Activated CD4-positive, alpha-beta memory T cell treated with anti-CD3 and anti-CD28 coated beads for 36 hours (primary cell): ENCODE measurements around the gene TRAF1. TPM values are rescaled to one million over a fixed set of nuclear protein-coding genes. Genes with fewer than 3 reads are reported as not detected.

ENCODE experiments used
- CTCF ChIA-PET: fragments of 350-600 bp; sonication (Branson Sonifier 250); formaldehyde crosslinking; loops from one replicate; lab custom pipeline; 2021; ENCODE audit warnings: antibody characterized with exemption, inconsistent platforms; lab: Charles Lee
- POLR2A ChIA-PET: fragments of 350-600 bp; sonication (Branson Sonifier 250); formaldehyde crosslinking; loops from one replicate; lab custom pipeline; 2021; ENCODE audit warnings: antibody characterized with exemption; lab: Charles Lee
- DNase-seq: peaks from one replicate; pipeline ENCODE4 v3.0.0-alpha.2; 2020
- H3K27ac Mint-ChIP-seq: one replicate; pipeline ENCODE4 v1.8.0; 2021; ENCODE audit warnings: mixed read lengths
- H3K27me3 Mint-ChIP-seq: one replicate; pipeline ENCODE4 v1.8.0; 2021; ENCODE audit warnings: mixed read lengths
- H3K36me3 Mint-ChIP-seq: one replicate; pipeline ENCODE4 v1.8.0; 2021; ENCODE audit warnings: mixed read lengths
- H3K4me1 Mint-ChIP-seq: one replicate; pipeline ENCODE4 v1.8.0; 2021; ENCODE audit warnings: low read depth, mixed read lengths
- H3K4me3 Mint-ChIP-seq: one replicate; pipeline ENCODE4 v1.8.0; 2021; ENCODE audit warnings: mild to moderate bottlenecking, mixed read lengths
- H3K9me3 Mint-ChIP-seq: one replicate; pipeline ENCODE4 v1.8.0; 2021; ENCODE audit warnings: mixed read lengths
- intact Hi-C: fragments of 100-400 bp; cut with micrococcal nuclease; formaldehyde crosslinking; loops from one replicate; pipeline ENCODE4 v1.15.1; 2023
- total RNA-seq, 2 experiments: library from RNA; stranded (reverse); gene quantifications; one replicate each; pipeline ENCODE4 v1.2.3, GENCODE V29; 2021

The TRAF1 gene
- total RNA-seq, 2 experiments from 2014 or later = 124 TPM

- ChIA-PET CTCF (no interaction called here), POLR2A (interaction anchor here (1.2 to 2.5 kb wide), 7 partner anchors 9 to 45 kb away, joined by 3 to 11 read pairs (median 3); no protein-coding TSS in a partner anchor)
- Mint-ChIP-seq H3K4me3 (no peak overlapping the region), H3K27me3 (no peaks in the 10 kb centered on the region), H3K36me3 (peaks cover 3% of the 10 kb centered on the region), H3K27ac (no peak overlapping the region), H3K9me3 (no peaks in the 10 kb centered on the region), H3K4me1 (peaks cover 66% of the 10 kb centered on the region)
- intact Hi-C loops = no loop called here
- no peak for DNase-seq
These were observed 43.0 kb downstream of the TRAF1 start for GRCh38 chr9:120883608-120883996.

GRCh38 chr9:120882935-120883607 is 43.5 kb downstream of the TRAF1 start:
- no peak for DNase-seq
- H3K36me3 Mint-ChIP-seq = peaks cover 5% of the 10 kb centered on the region
- intact Hi-C loops = no loop called here
- H3K4me1 Mint-ChIP-seq = peaks cover 66% of the 10 kb centered on the region
- no peaks in the 10 kb centered on the region for H3K27me3 Mint-ChIP-seq
- POLR2A ChIA-PET = interaction anchor here (1.2 to 2.5 kb wide), 7 partner anchors 10 to 46 kb away, joined by 3 to 11 read pairs (median 3); no protein-coding TSS in a partner anchor
- no peak overlapping the region for H3K4me3 Mint-ChIP-seq
- CTCF ChIA-PET = no interaction called here
- no peaks in the 10 kb centered on the region for H3K9me3 Mint-ChIP-seq
- no peak overlapping the region for H3K27ac Mint-ChIP-seq

- Mint-ChIP-seq H3K4me3 (peak overlapping the region; percentile 88), H3K9me3 (no peaks in the 10 kb centered on the region), H3K27ac (peak overlapping the region; percentile 93), H3K4me1 (peaks cover 73% of the 10 kb centered on the region), H3K27me3 (no peaks in the 10 kb centered on the region), H3K36me3 (peaks cover 25% of the 10 kb centered on the region)
- no peak for DNase-seq
- POLR2A ChIA-PET = interaction anchor here (0.7 to 5.3 kb wide), 5 partner anchors 11 to 47 kb away, joined by 3 to 48 read pairs (median 31); partner anchors contain the start of gene TRAF1
- intact Hi-C loops = no loop called here
- CTCF ChIA-PET = interaction anchor here (1.0 to 3.8 kb wide), 5 partner anchors 10 to 58 kb away, joined by 3 to 21 read pairs (median 5); no protein-coding TSS in a partner anchor
These were observed 47.1 kb downstream of the TRAF1 start for GRCh38 chr9:120879446-120879845.

- ChIA-PET CTCF (interaction anchor here (0.6 to 3.8 kb wide), 8 partner anchors 9 to 184 kb away, joined by 3 to 21 read pairs (median 4); no protein-coding TSS in a partner anchor), POLR2A (interaction anchor here (0.7 to 5.3 kb wide), 6 partner anchors 12 to 48 kb away, joined by 3 to 48 read pairs (median 17); partner anchors contain the start of gene TRAF1)
- no peaks in the 10 kb centered on the region for H3K9me3 Mint-ChIP-seq
- intact Hi-C loops = loop anchor here (1.0 kb wide), 2 partner anchors 13 to 19 kb away; no protein-coding TSS in a partner anchor
- H3K4me1 Mint-ChIP-seq = peaks cover 77% of the 10 kb centered on the region
- peak; percentile 63 for DNase-seq
- peak overlapping the region; percentile 93 for H3K27ac Mint-ChIP-seq
- H3K36me3 Mint-ChIP-seq = peaks cover 35% of the 10 kb centered on the region
- no peaks in the 10 kb centered on the region for H3K27me3 Mint-ChIP-seq
- H3K4me3 Mint-ChIP-seq = peak overlapping the region; percentile 88
These were observed 48.1 kb downstream of the TRAF1 start for GRCh38 chr9:120878188-120879130.

- peaks cover 80% of the 10 kb centered on the region for H3K4me1 Mint-ChIP-seq
- intact Hi-C loops = loop anchor here (1.0 kb wide), 2 partner anchors 14 to 20 kb away; no protein-coding TSS in a partner anchor
- ChIA-PET POLR2A (interaction anchor here (0.5 to 5.3 kb wide), 7 partner anchors 13 to 84 kb away, joined by 3 to 48 read pairs (median 8); partner anchors contain the start of genes FBXW2 and TRAF1), CTCF (interaction anchor here (0.8 to 3.0 kb wide), 5 partner anchors 8 to 49 kb away, joined by 3 to 12 read pairs (median 3); no protein-coding TSS in a partner anchor)
- no peaks in the 10 kb centered on the region for H3K27me3 Mint-ChIP-seq
- peaks cover 44% of the 10 kb centered on the region for H3K36me3 Mint-ChIP-seq
- DNase-seq = peak; percentile 85
- peak overlapping the region; percentile 93 for H3K27ac Mint-ChIP-seq
- no peaks in the 10 kb centered on the region for H3K9me3 Mint-ChIP-seq
- peak overlapping the region; percentile 88 for H3K4me3 Mint-ChIP-seq
These were observed 49.1 kb downstream of the TRAF1 start for GRCh38 chr9:120877276-120878034.

- intact Hi-C loops = loop anchor here (1.0 kb wide), 5 partner anchors 9 to 59 kb away; partner anchors contain the start of gene TRAF1
- H3K27me3 Mint-ChIP-seq = no peaks in the 10 kb centered on the region
- peak within 1 kb of the TSS; percentile 98 for H3K27ac Mint-ChIP-seq
- CTCF ChIA-PET = interaction anchor here (1.0 to 3.0 kb wide), 3 partner anchors 9 to 49 kb away, joined by 3 to 12 read pairs (median 3); no protein-coding TSS in a partner anchor
- POLR2A ChIA-PET = interaction anchor here (1.6 to 5.3 kb wide), 5 partner anchors 13 to 84 kb away, joined by 3 to 48 read pairs (median 31); partner anchors contain the start of genes FBXW2 and TRAF1
- peak within 1 kb of the TSS; percentile 92 for H3K4me3 Mint-ChIP-seq
- H3K9me3 Mint-ChIP-seq = no peaks in the 10 kb centered on the region
- peaks cover 80% of the 10 kb centered on the region for H3K4me1 Mint-ChIP-seq
- H3K36me3 Mint-ChIP-seq = peaks cover 49% of the 10 kb centered on the region
- peak; percentile 66 for DNase-seq
These were observed 49.8 kb downstream of the TRAF1 start, which contains the start of gene PHF19 for GRCh38 chr9:120876842-120877240. TSS of gene PHF19 (minus strand) at chr9:120877188. CDS start at chr9:120874741, 2,447 bp downstream.

GRCh38 chr9:120875954-120876841 is 50.4 kb downstream of the TRAF1 start:
- no peaks in the 10 kb centered on the region for H3K9me3 Mint-ChIP-seq
- H3K4me1 Mint-ChIP-seq = peaks cover 79% of the 10 kb centered on the region
- peak overlapping the region; percentile 92 for H3K4me3 Mint-ChIP-seq
- ChIA-PET CTCF (interaction anchor here (1.4 to 3.0 kb wide), 3 partner anchors 14 to 50 kb away, joined by 3 to 12 read pairs (median 3); no protein-coding TSS in a partner anchor), POLR2A (interaction anchor here (0.6 to 5.3 kb wide), 9 partner anchors 14 to 83 kb away, joined by 3 to 48 read pairs (median 8); partner anchors contain the start of genes FBXW2 and TRAF1)
- intact Hi-C loops = loop anchor here (1.0 kb wide), 5 partner anchors 8 to 60 kb away; partner anchors contain the start of gene TRAF1
- H3K27me3 Mint-ChIP-seq = no peaks in the 10 kb centered on the region
- peaks cover 53% of the 10 kb centered on the region for H3K36me3 Mint-ChIP-seq
- H3K27ac Mint-ChIP-seq = peak overlapping the region; percentile 98
- DNase-seq = peak; percentile 96

GRCh38 chr9:120875643-120875953 is 51.0 kb downstream of the TRAF1 start:
- Mint-ChIP-seq H3K36me3 (peaks cover 56% of the 10 kb centered on the region), H3K27me3 (no peaks in the 10 kb centered on the region), H3K9me3 (no peaks in the 10 kb centered on the region), H3K4me1 (peaks cover 78% of the 10 kb centered on the region), H3K27ac (peak overlapping the region; percentile 98), H3K4me3 (peak overlapping the region; percentile 92)
- intact Hi-C loops = no loop called here
- ChIA-PET CTCF (interaction anchor here (1.5 to 3.0 kb wide), 2 partner anchors 14 to 29 kb away, joined by 3 to 12 read pairs; no protein-coding TSS in a partner anchor), POLR2A (interaction anchor here (0.6 to 5.3 kb wide), 5 partner anchors 14 to 50 kb away, joined by 3 to 48 read pairs (median 9); partner anchors contain the start of gene TRAF1)
- DNase-seq = peak; percentile 51

- POLR2A ChIA-PET = interaction anchor here (0.6 to 5.3 kb wide), 4 partner anchors 18 to 51 kb away, joined by 3 to 48 read pairs (median 7); partner anchors contain the start of gene TRAF1
- peaks cover 57% of the 10 kb centered on the region for H3K36me3 Mint-ChIP-seq
- H3K4me3 Mint-ChIP-seq = peak overlapping the region; percentile 92
- intact Hi-C loops = no loop called here
- H3K9me3 Mint-ChIP-seq = no peaks in the 10 kb centered on the region
- peak overlapping the region; percentile 98 for H3K27ac Mint-ChIP-seq
- DNase-seq = no peak
- H3K27me3 Mint-ChIP-seq = no peaks in the 10 kb centered on the region
- peaks cover 76% of the 10 kb centered on the region for H3K4me1 Mint-ChIP-seq
- CTCF ChIA-PET = interaction anchor here (1.5 to 3.0 kb wide), 2 partner anchors 15 to 29 kb away, joined by 3 to 12 read pairs; no protein-coding TSS in a partner anchor
These were observed 51.4 kb downstream of the TRAF1 start for GRCh38 chr9:120875195-120875565.
